HEK293 (cell line): ENCODE results near the gene GABBR2.

Experiments
- CTCF ChIA-PET: fragments of 350-600 bp; formaldehyde crosslinking; extraction: SDS; loops from one replicate; lab custom pipeline; 2021; ENCODE audit warnings: antibody characterized with exemption; lab: Yijun Ruan, JAX
- POLR2A ChIA-PET: fragments of 300-600 bp; formaldehyde crosslinking; extraction: SDS; loops from one replicate; lab custom pipeline; 2020; ENCODE audit warnings: antibody characterized with exemption, inconsistent platforms; lab: Yijun Ruan, JAX
- H3K27ac ChIP-seq: fragments of 200-500 bp; sonication (Bioruptor generic); 2 replicates; pipeline ENCODE4 v1.5.1; 2014; ENCODE audit warnings: low read depth, low read length, control low read depth, inconsistent platforms; ENCODE audit errors: extremely low read depth
- H3K36me3 ChIP-seq, 2 experiments: fragments of 200-500 bp in 1 of 2; sonication (Bioruptor generic) in 1 of 2; 1 replicate in 1 of 2; 2 replicates in 1 of 2; pipeline ENCODE4 v1.5.1; 2014 to 2017; ENCODE audit warnings: inconsistent platforms in 2 of 2, low read length in 2 of 2; ENCODE audit not compliant: control insufficient read depth in 2 of 2, insufficient read depth in 1 of 2
- H3K4me1 ChIP-seq: fragments of 200-500 bp; sonication (Bioruptor generic); 2 replicates; pipeline ENCODE4 v1.5.1; 2014; ENCODE audit warnings: mild to moderate bottlenecking, low read length, inconsistent platforms; ENCODE audit not compliant: control insufficient read depth, insufficient read depth
- H3K4me3 ChIP-seq: 2 replicates; pipeline ENCODE4 v1.5.1; 2011; ENCODE audit warnings: low read depth, mild to moderate bottlenecking, control low read depth, low read length, moderate library complexity
- H3K9me3 ChIP-seq: fragments of 200-500 bp; sonication (Bioruptor generic); 2 replicates; pipeline ENCODE4 v1.5.1; 2014; ENCODE audit warnings: low read depth, low read length, inconsistent platforms; ENCODE audit not compliant: control insufficient read depth, insufficient read depth
- EGR2 ChIP-seq: fragments of 450-650 bp; formaldehyde crosslinking; IDR thresholded peaks from 2 replicates; pipeline ENCODE4 v1.5.1; 2016; ENCODE audit warnings: low read depth, missing biosample characterization, missing genetic modification characterization
- ELK4 ChIP-seq: IDR thresholded peaks from 2 replicates; pipeline ENCODE4 v1.6.1; 2011; ENCODE audit warnings: mild to moderate bottlenecking, low read depth, low read length, borderline replicate concordance
- HIC1 ChIP-seq: fragments of 450-650 bp; formaldehyde crosslinking; IDR thresholded peaks from 2 replicates; pipeline ENCODE4 v1.5.1; 2016; ENCODE audit warnings: missing biosample characterization, missing genetic modification characterization
- ZBTB17 ChIP-seq: fragments of 450-650 bp; formaldehyde crosslinking; IDR thresholded peaks from 2 replicates; pipeline ENCODE4 v1.5.1; 2016; ENCODE audit warnings: missing biosample characterization, missing genetic modification characterization
- ZBTB44 ChIP-seq: fragments of 450-650 bp; IDR thresholded peaks from 2 replicates; pipeline ENCODE4 v1.5.1; 2018; ENCODE audit warnings: missing biosample characterization, mild to moderate bottlenecking, missing genetic modification characterization
- ZFP37 ChIP-seq: fragments of 450-650 bp; formaldehyde crosslinking; IDR thresholded peaks from 2 replicates; pipeline ENCODE4 v1.5.1; 2016; ENCODE audit warnings: missing biosample characterization, missing genetic modification characterization
- ZNF174 ChIP-seq: fragments of 450-650 bp; formaldehyde crosslinking; IDR thresholded peaks from 2 replicates; pipeline ENCODE4 v1.5.0; 2017; ENCODE audit warnings: missing biosample characterization, mild to moderate bottlenecking, missing genetic modification characterization
- ZNF19 ChIP-seq: fragments of 450-650 bp; formaldehyde crosslinking; IDR thresholded peaks from 2 replicates; pipeline ENCODE4; 2016; ENCODE audit warnings: missing biosample characterization, missing genetic modification characterization, low read depth
- ZNF248 ChIP-seq: fragments of 450-650 bp; formaldehyde crosslinking; IDR thresholded peaks from 2 replicates; pipeline ENCODE4 v1.5.1; 2017; ENCODE audit warnings: missing biosample characterization, missing genetic modification characterization
- ZNF510 ChIP-seq: fragments of 450-650 bp; formaldehyde crosslinking; IDR thresholded peaks from 2 replicates; pipeline ENCODE4 v1.5.1; 2018; ENCODE audit warnings: mild to moderate bottlenecking, missing genetic modification characterization, missing biosample characterization; ENCODE audit not compliant: insufficient replicate concordance
- ZNF548 ChIP-seq: fragments of 450-650 bp; formaldehyde crosslinking; IDR thresholded peaks from 2 replicates; pipeline ENCODE4 v1.5.1; 2016; ENCODE audit warnings: missing biosample characterization, missing genetic modification characterization
- ZNF555 ChIP-seq: fragments of 450-650 bp; formaldehyde crosslinking; conservative IDR thresholded peaks from 2 replicates; pipeline ENCODE4 v1.5.1; 2017; ENCODE audit warnings: missing biosample characterization, mild to moderate bottlenecking, missing genetic modification characterization, inconsistent platforms
- ZNF629 ChIP-seq: fragments of 450-650 bp; formaldehyde crosslinking; IDR thresholded peaks from 2 replicates; pipeline ENCODE4 v1.5.1; 2017; ENCODE audit warnings: missing biosample characterization, missing genetic modification characterization
- ZNF692 ChIP-seq: fragments of 450-650 bp; formaldehyde crosslinking; IDR thresholded peaks from 2 replicates; pipeline ENCODE4 v1.5.1; 2016; ENCODE audit warnings: missing biosample characterization, missing genetic modification characterization
- ZNF704 ChIP-seq: fragments of 450-650 bp; formaldehyde crosslinking; IDR thresholded peaks from 2 replicates; pipeline ENCODE4 v1.5.1; 2016; ENCODE audit warnings: missing biosample characterization, missing genetic modification characterization
- ZNF792 ChIP-seq: fragments of 450-650 bp; formaldehyde crosslinking; IDR thresholded peaks from 2 replicates; pipeline ENCODE4 v1.5.1; 2016; ENCODE audit warnings: missing biosample characterization, missing genetic modification characterization
- ZSCAN4 ChIP-seq: fragments of 450-650 bp; formaldehyde crosslinking; IDR thresholded peaks from 2 replicates; pipeline ENCODE4 v1.5.1; 2017; ENCODE audit warnings: missing biosample characterization, missing genetic modification characterization
- ZSCAN5A ChIP-seq: fragments of 450-650 bp; formaldehyde crosslinking; IDR thresholded peaks from 2 replicates; pipeline ENCODE4 v1.5.1; 2016; ENCODE audit warnings: missing biosample characterization, missing genetic modification characterization

Gene GABBR2

GRCh38 chr9:98640394-98640793, 68.3 kb downstream of the GABBR2 start:
- Histone ChIP-seq H3K36me3 (no peaks in the 10 kb centered on the region), H3K27ac (no peak overlapping the region), H3K4me3 (no peak overlapping the region), H3K9me3 (no peaks in the 10 kb centered on the region), H3K4me1 (no peaks in the 10 kb centered on the region)
- TF ChIP-seq HIC1 (tag by site-specific recombination) (no peak), ZSCAN5A (tag by site-specific recombination) (no peak), ZNF174 (tag by site-specific recombination) (no peak), ZSCAN4 (tag by site-specific recombination) (no peak), ZNF248 (tag by site-specific recombination) (no peak), ZNF629 (tag by site-specific recombination) (no peak), ZNF704 (tag by site-specific recombination) (no peak), ZNF555 (tag by site-specific recombination) (no peak), ZBTB44 (no peak), ZBTB17 (tag by site-specific recombination) (no peak), ELK4 (no peak), ZNF792 (tag by site-specific recombination) (no peak), ZNF19 (tag by site-specific recombination) (no peak), ZFP37 (tag by site-specific recombination) (no peak), EGR2 (tag by site-specific recombination) (no peak), ZNF510 (no peak), ZNF548 (tag by site-specific recombination) (no peak), ZNF692 (tag by site-specific recombination) (no peak)
- CTCF ChIA-PET: no interaction called here
- POLR2A ChIA-PET: no interaction called here
